Esophagus squamous epithelium (tissue), 5 donors: ENCODE measurements around the gene HGF. TPM values are rescaled to one million over a fixed set of nuclear protein-coding genes. Genes with fewer than 3 reads are reported as not detected.

Source experiments
- DNase-seq: peaks from one replicate; lab custom pipeline; 2025; lab: John Stamatoyannopoulos, UW
- H3K27ac ChIP-seq, 4 donors: fragments of 200-600 bp; sonication (generic); one replicate each; pipeline ENCODE4 v1.5.1; 2016 to 2019; ENCODE audit warnings: mild to moderate bottlenecking in 1 of 4
- H3K27me3 ChIP-seq, 4 donors: fragments of 200-600 bp; sonication (generic); 1 replicate in 3 of 4; 2 replicates in 1 of 4; pipeline versions ENCODE4 v1.5.1 to v1.6.0; 2017 to 2021; ENCODE audit warnings: antibody characterized with exemption in 1 of 4
- H3K36me3 ChIP-seq, 3 donors: fragments of 200-600 bp; sonication (generic); one replicate each; pipeline ENCODE4 v1.5.1; 2016 to 2019
- H3K4me1 ChIP-seq, 3 donors: fragments of 200-600 bp; sonication (generic); one replicate each; pipeline ENCODE4 v1.5.1; 2017 to 2019
- H3K4me3 ChIP-seq, 4 donors: fragments of 200-600 bp; sonication (generic); 1 replicate in 3 of 4; 2 replicates in 1 of 4; pipeline ENCODE4 v1.5.1; 2016 to 2019; ENCODE audit warnings: mild to moderate bottlenecking in 2 of 4, moderate library complexity in 1 of 4
- H3K9me3 ChIP-seq, 3 donors: fragments of 200-600 bp; sonication (generic); one replicate each; pipeline ENCODE4 v1.5.1; 2016 to 2019
- POLR2A ChIP-seq, 4 donors: fragments of 450-650 bp; IDR thresholded peaks; one replicate each; pipeline ENCODE4 v1.6.1; 2017; ENCODE audit warnings: antibody characterized with exemption in 4 of 4, mild to moderate bottlenecking in 4 of 4, moderate library complexity in 3 of 4
- WGBS, 2 donors: methylation state at CpG; one replicate each; pipeline ENCODE4 v1.1.5; 2018; 5-methylcytosine and 5-hydroxymethylcytosine counted together
- intact Hi-C: fragments of 100-400 bp; cut with DNase I; formaldehyde crosslinking; loops from one replicate; pipeline ENCODE4 v1.15.0; 2022
- total RNA-seq, 4 donors: library from RNA; depleted of rRNA; stranded (reverse); fragments of >200 nt; gene quantifications; one replicate each; pipeline ENCODE4 v1.1.0, GENCODE V29; 2016
- TF ChIP-seq, protein P1 (sequence below), 6 experiments: fragments of 450-650 bp in 4 of 6; fragments of 200-600 bp in 2 of 6; sonication (generic) in 2 of 6; IDR thresholded peaks; one replicate each; pipeline ENCODE4 v1.5.1; 2016 to 2019; ENCODE audit warnings: antibody characterized with exemption in 6 of 6, mild to moderate bottlenecking in 4 of 6, moderate library complexity in 4 of 6
- donor health status: DM: yes; HTN: yes; CAD: no.

Gene HGF
- total RNA-seq, 4 donors from 2014 or later, result 0.30 to 4.4 (median 0.95) TPM

GRCh38 chr7:81684514-81685269 lies 85.2 kb downstream of the HGF start:
- peak overlapping the region in 2 of 4 donors; percentile 34 to 65 for H3K27ac ChIP-seq
- WGBS, 2 donors, result 7 to 10% methylated on average over 1 to 2 of the region's 2 CpGs

GRCh38 chr7:81684033-81684432 lies 85.8 kb downstream of the HGF start:
- peak overlapping the region in 1 of 4 donors; percentile 65 for H3K27ac ChIP-seq

More at GRCh38 chr7:81684514-81685269, 85.2 kb downstream of the HGF start:
- intact Hi-C loops, result no loop called here
- H3K4me3 ChIP-seq, result no peak overlapping the region
- peak; percentile 30 for DNase-seq
- H3K36me3 ChIP-seq, result no peaks in the 10 kb centered on the region
- no peaks in the 10 kb centered on the region for H3K9me3 ChIP-seq
- peaks cover 5 to 36% (median 5%) of the 10 kb centered on the region in 3 donors for H3K4me1 ChIP-seq
- no peaks in the 10 kb centered on the region for H3K27me3 ChIP-seq
- no peak for TF ChIP-seq POLR2A (IDR thresholded peaks at IDR 0.05)
- TF ChIP-seq, protein P1, sequence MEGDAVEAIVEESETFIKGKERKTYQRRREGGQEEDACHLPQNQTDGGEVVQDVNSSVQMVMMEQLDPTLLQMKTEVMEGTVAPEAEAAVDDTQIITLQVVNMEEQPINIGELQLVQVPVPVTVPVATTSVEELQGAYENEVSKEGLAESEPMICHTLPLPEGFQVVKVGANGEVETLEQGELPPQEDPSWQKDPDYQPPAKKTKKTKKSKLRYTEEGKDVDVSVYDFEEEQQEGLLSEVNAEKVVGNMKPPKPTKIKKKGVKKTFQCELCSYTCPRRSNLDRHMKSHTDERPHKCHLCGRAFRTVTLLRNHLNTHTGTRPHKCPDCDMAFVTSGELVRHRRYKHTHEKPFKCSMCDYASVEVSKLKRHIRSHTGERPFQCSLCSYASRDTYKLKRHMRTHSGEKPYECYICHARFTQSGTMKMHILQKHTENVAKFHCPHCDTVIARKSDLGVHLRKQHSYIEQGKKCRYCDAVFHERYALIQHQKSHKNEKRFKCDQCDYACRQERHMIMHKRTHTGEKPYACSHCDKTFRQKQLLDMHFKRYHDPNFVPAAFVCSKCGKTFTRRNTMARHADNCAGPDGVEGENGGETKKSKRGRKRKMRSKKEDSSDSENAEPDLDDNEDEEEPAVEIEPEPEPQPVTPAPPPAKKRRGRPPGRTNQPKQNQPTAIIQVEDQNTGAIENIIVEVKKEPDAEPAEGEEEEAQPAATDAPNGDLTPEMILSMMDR (IDR thresholded peaks at IDR 0.05), result no peak

DNA sequence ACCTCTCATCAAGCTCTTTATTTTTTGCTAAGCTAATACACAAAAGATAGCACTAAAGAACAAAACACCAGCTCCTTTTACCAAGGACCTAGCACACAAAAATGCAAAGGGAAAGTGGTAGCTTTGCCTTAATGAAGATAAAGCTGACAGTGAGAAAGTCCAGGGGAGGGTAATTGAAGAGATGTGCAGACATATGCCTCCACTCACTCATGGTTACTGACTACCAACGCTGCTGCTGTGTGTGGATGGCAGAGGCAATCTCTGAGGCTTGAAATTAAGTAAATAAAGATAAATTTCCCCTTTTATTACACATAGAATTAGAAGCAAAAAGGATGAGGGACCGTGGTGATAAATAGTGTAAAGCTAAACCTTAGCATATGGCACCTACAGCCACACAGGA lies 87.0 kb downstream of the HGF start:
- no peak for DNase-seq

More at GRCh38 chr7:81684033-81684432, 85.8 kb downstream of the HGF start:
- intact Hi-C loops, result no loop called here
- Histone ChIP-seq H3K9me3 (no peaks in the 10 kb centered on the region), H3K4me1 (peaks cover 5 to 30% (median 5%) of the 10 kb centered on the region in 3 donors), H3K27me3 (no peaks in the 10 kb centered on the region), H3K36me3 (no peaks in the 10 kb centered on the region), H3K4me3 (no peak overlapping the region)
- DNase-seq, result no peak
- 69 to 76% methylated on average over 5 of the region's 5 CpGs for WGBS, 2 donors
- TF ChIP-seq, protein P1 (IDR thresholded peaks at IDR 0.05), result no peak
- TF ChIP-seq POLR2A (IDR thresholded peaks at IDR 0.05), result no peak

DNA sequence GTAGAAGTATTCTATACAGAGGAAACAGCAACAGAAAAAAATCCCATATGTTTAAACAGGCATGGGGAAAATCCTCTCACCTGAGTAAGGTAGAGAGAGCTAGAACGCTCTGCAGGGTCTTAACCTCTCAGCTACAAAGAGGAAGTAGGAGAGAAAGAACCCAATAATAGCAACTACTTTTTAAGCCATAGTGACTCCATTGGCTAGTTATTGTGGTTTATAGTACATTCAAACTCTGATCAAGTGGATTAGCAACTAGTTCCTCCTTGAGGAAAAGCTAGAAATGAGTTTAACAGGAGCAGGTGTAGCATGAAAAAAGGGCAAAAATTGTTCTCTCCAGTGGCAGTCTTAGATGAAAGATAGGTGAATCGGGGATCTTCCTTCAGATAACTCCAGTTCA lies 89.7 kb downstream of the HGF start:
- H3K27ac ChIP-seq, result no peak overlapping the region
- no peak for DNase-seq
- no peaks in the 10 kb centered on the region for H3K36me3 ChIP-seq
- intact Hi-C loops, result no loop called here
- WGBS, 2 donors, result 80 to 81% methylated on average over 2 of the region's 2 CpGs
- TF ChIP-seq POLR2A (IDR thresholded peaks at IDR 0.05), result no peak
- TF ChIP-seq, protein P1 (IDR thresholded peaks at IDR 0.05), result no peak
- peaks cover 0 to 9% (median 2%) of the 10 kb centered on the region in 3 donors for H3K4me1 ChIP-seq
- H3K9me3 ChIP-seq, result no peaks in the 10 kb centered on the region
- no peaks in the 10 kb centered on the region for H3K27me3 ChIP-seq
- no peak overlapping the region for H3K4me3 ChIP-seq

More for the DNA sequence above, 87.0 kb downstream of the HGF start:
- Histone ChIP-seq H3K27ac (no peak overlapping the region), H3K9me3 (no peaks in the 10 kb centered on the region), H3K27me3 (no peaks in the 10 kb centered on the region), H3K36me3 (no peaks in the 10 kb centered on the region), H3K4me1 (peaks cover 5 to 18% (median 5%) of the 10 kb centered on the region in 3 donors), H3K4me3 (no peak overlapping the region)
- intact Hi-C loops, result no loop called here
- no peak for TF ChIP-seq POLR2A (IDR thresholded peaks at IDR 0.05)
- TF ChIP-seq, protein P1 (IDR thresholded peaks at IDR 0.05), result no peak
- 35 to 49% methylated on average over 2 of the region's 2 CpGs for WGBS, 2 donors

- H3K36me3 ChIP-seq, result no peaks in the 10 kb centered on the region
- H3K4me1 ChIP-seq, result no peaks in the 10 kb centered on the region
- WGBS, 2 donors, result 40 to 43% methylated on average over 1 of the region's 1 CpG
- intact Hi-C loops, result no loop called here
- no peak overlapping the region for H3K4me3 ChIP-seq
- H3K27me3 ChIP-seq, result no peaks in the 10 kb centered on the region
- H3K27ac ChIP-seq, result no peak overlapping the region
- no peaks in the 10 kb centered on the region for H3K9me3 ChIP-seq
- TF ChIP-seq, protein P1 (IDR thresholded peaks at IDR 0.05), result no peak
- TF ChIP-seq POLR2A (IDR thresholded peaks at IDR 0.05), result no peak
- no peak for DNase-seq
Measured at GRCh38 chr7:81676813-81677212, 93.0 kb downstream of the HGF start.
